GM20000 (cell line): ENCODE results near the gene PRKD1.
"Not testable (repeated sequence)": the region's sequence is repeated elsewhere in the genome, so short reads cannot be mapped to it uniquely, and the experiment has no call there.

Source experiments
- DNase-seq: peaks from one replicate; pipeline ENCODE4 v3.0.0; 2012; ENCODE audit warnings: low spot score
- CTCF ChIP-seq: IDR thresholded peaks from 2 replicates; pipeline ENCODE4 v1.5.1; 2012; ENCODE audit warnings: mild to moderate bottlenecking, control low read depth; ENCODE audit errors: extremely low read depth, missing control alignments

The PRKD1 gene

GRCh38 chr14:29705801-29706200, 221.8 kb downstream of the PRKD1 start:
- TF ChIP-seq CTCF, result no peak
- no peak for DNase-seq

- DNase-seq, result not testable (repeated sequence)
Observed at GRCh38 chr14:29689597-29689996, 238.1 kb downstream of the PRKD1 start.

GRCh38 chr14:29687866-29688265, 239.8 kb downstream of the PRKD1 start:
- TF ChIP-seq CTCF, result no peak
- DNase-seq, result no peak

- TF ChIP-seq CTCF, result no peak
- no peak for DNase-seq
Observed at GRCh38 chr14:29687071-29687765, 240.4 kb downstream of the PRKD1 start.

GRCh38 chr14:29684926-29685325, 242.7 kb downstream of the PRKD1 start:
- TF ChIP-seq CTCF, result no peak
- no peak for DNase-seq

- TF ChIP-seq CTCF, result no peak
- DNase-seq, result no peak
Observed at GRCh38 chr14:29682789-29683188, 244.9 kb downstream of the PRKD1 start.

GRCh38 chr14:29681316-29681715, 246.3 kb downstream of the PRKD1 start:
- DNase-seq, result no peak
- TF ChIP-seq CTCF, result no peak

- TF ChIP-seq CTCF, result no peak
- no peak for DNase-seq
Observed at GRCh38 chr14:29674566-29675285, 252.9 kb downstream of the PRKD1 start.
